ENCODE results near the gene FANK1.

FANK1 gene

GRCh38 chr10:126017961-126018560 lies 121.7 kb downstream of the FANK1 start:
- Histone ChIP-seq H3K27ac (ENCODE audit: low read length) (no peak overlapping the region), H3K27me3 (replicated peaks; ENCODE audit: insufficient read depth, low read length) (no peaks in the 10 kb centered on the region), H2AFZ (ENCODE audit: low read length) (no peak overlapping the region), H3K4me1 (ENCODE audit: low read length) (no peaks in the 10 kb centered on the region), H3K9me2 (replicated peaks; ENCODE audit: insufficient read depth, low read length) (no peaks in the 10 kb centered on the region), H3F3A (ENCODE audit: insufficient read depth, low read length) (no peaks in the 10 kb centered on the region), H3K4me3 (ENCODE audit: low read length) (no peak overlapping the region), H4K20me1 (ENCODE audit: insufficient read depth, low read length) (no peaks in the 10 kb centered on the region), H3K9me3 (replicated peaks; ENCODE audit: insufficient read depth, low read length) (no peaks in the 10 kb centered on the region), H3K4me2 (ENCODE audit: low read depth, low read length) (no peak overlapping the region), H3K9ac (ENCODE audit: low read length) (no peak overlapping the region), H3K36me3 (replicated peaks; ENCODE audit: insufficient read depth, low read length) (no peaks in the 10 kb centered on the region), H3K79me2 (ENCODE audit: low read length) (no peaks in the 10 kb centered on the region)
- TF ChIP-seq EZH2phosphoT487 (IDR thresholded peaks at IDR 0.05; ENCODE audit: low read length) (no peak), CTCF (IDR thresholded peaks at IDR 0.05; ENCODE audit: low read length) (no peak), EZH2 (optimal IDR thresholded peaks at IDR 0.05; ENCODE audit: low read depth, low read length) (no peak)
- DNase-seq, result no peak

- Histone ChIP-seq H3K27me3 (replicated peaks; ENCODE audit: insufficient read depth, low read length) (no peaks in the 10 kb centered on the region), H3K9ac (ENCODE audit: low read length) (no peak overlapping the region), H3K36me3 (replicated peaks; ENCODE audit: insufficient read depth, low read length) (no peaks in the 10 kb centered on the region), H3K4me3 (ENCODE audit: low read length) (no peak overlapping the region), H4K20me1 (ENCODE audit: insufficient read depth, low read length) (no peaks in the 10 kb centered on the region), H3K9me3 (replicated peaks; ENCODE audit: insufficient read depth, low read length) (no peaks in the 10 kb centered on the region), H3K27ac (ENCODE audit: low read length) (no peak overlapping the region), H3K79me2 (ENCODE audit: low read length) (no peaks in the 10 kb centered on the region), H3K9me2 (replicated peaks; ENCODE audit: insufficient read depth, low read length) (no peaks in the 10 kb centered on the region), H3F3A (ENCODE audit: insufficient read depth, low read length) (no peaks in the 10 kb centered on the region), H2AFZ (ENCODE audit: low read length) (no peak overlapping the region), H3K4me1 (ENCODE audit: low read length) (no peaks in the 10 kb centered on the region), H3K4me2 (ENCODE audit: low read depth, low read length) (no peak overlapping the region)
- TF ChIP-seq EZH2 (optimal IDR thresholded peaks at IDR 0.05; ENCODE audit: low read depth, low read length) (no peak), EZH2phosphoT487 (IDR thresholded peaks at IDR 0.05; ENCODE audit: low read length) (no peak), CTCF (IDR thresholded peaks at IDR 0.05; ENCODE audit: low read length) (no peak)
- DNase-seq, result no peak
Measured at GRCh38 chr10:126021833-126022500, 125.6 kb downstream of the FANK1 start.

GRCh38 chr10:126022841-126023240 lies 126.5 kb downstream of the FANK1 start:
- Histone ChIP-seq H3K4me2 (ENCODE audit: low read depth, low read length) (no peak overlapping the region), H3K27me3 (replicated peaks; ENCODE audit: insufficient read depth, low read length) (no peaks in the 10 kb centered on the region), H3K4me3 (ENCODE audit: low read length) (no peak overlapping the region), H3K9ac (ENCODE audit: low read length) (no peak overlapping the region), H3K27ac (ENCODE audit: low read length) (no peak overlapping the region), H3K9me2 (replicated peaks; ENCODE audit: insufficient read depth, low read length) (no peaks in the 10 kb centered on the region), H3F3A (ENCODE audit: insufficient read depth, low read length) (no peaks in the 10 kb centered on the region), H2AFZ (ENCODE audit: low read length) (no peak overlapping the region), H4K20me1 (ENCODE audit: insufficient read depth, low read length) (no peaks in the 10 kb centered on the region), H3K9me3 (replicated peaks; ENCODE audit: insufficient read depth, low read length) (no peaks in the 10 kb centered on the region), H3K4me1 (ENCODE audit: low read length) (no peaks in the 10 kb centered on the region), H3K36me3 (replicated peaks; ENCODE audit: insufficient read depth, low read length) (no peaks in the 10 kb centered on the region), H3K79me2 (ENCODE audit: low read length) (no peaks in the 10 kb centered on the region)
- TF ChIP-seq EZH2 (optimal IDR thresholded peaks at IDR 0.05; ENCODE audit: low read depth, low read length) (no peak), EZH2phosphoT487 (IDR thresholded peaks at IDR 0.05; ENCODE audit: low read length) (no peak), CTCF (IDR thresholded peaks at IDR 0.05; ENCODE audit: low read length) (no peak)
- DNase-seq, result no peak

Measured in MM.1S (cell line).